Endodermal cell (in vitro differentiated cells): ENCODE data around the gene DNASE2. TPM values are rescaled to one million over a fixed set of nuclear protein-coding genes. Genes with fewer than 3 reads are reported as not detected.

Source experiments
- DNase-seq: peaks from one replicate; pipeline ENCODE4 v3.0.0-alpha.2; 2017
- H3K27ac ChIP-seq: 2 replicates; pipeline ENCODE4 v1.5.1; 2013; ENCODE audit warnings: mild to moderate bottlenecking, low read depth, low read length, moderate library complexity
- H3K27me3 ChIP-seq: 2 replicates; pipeline ENCODE4 v1.6.1; 2013; ENCODE audit warnings: mild to moderate bottlenecking, low read length, moderate library complexity; ENCODE audit not compliant: insufficient read depth, control insufficient read depth, poor library complexity, severe bottlenecking
- H3K36me3 ChIP-seq: 2 replicates; pipeline ENCODE4 v1.7.0; 2013; ENCODE audit warnings: mild to moderate bottlenecking, low read length, moderate library complexity; ENCODE audit not compliant: control insufficient read depth, insufficient read depth
- H3K4me1 ChIP-seq: one replicate; pipeline ENCODE4 v1.7.0; 2013; ENCODE audit warnings: low read length; ENCODE audit not compliant: control insufficient read depth, insufficient read depth
- H3K4me3 ChIP-seq: 2 replicates; pipeline ENCODE4 v1.5.1; 2013; ENCODE audit warnings: mild to moderate bottlenecking, low read length, moderate library complexity
- H3K9ac ChIP-seq: 2 replicates; pipeline ENCODE4 v1.6.1; 2013; ENCODE audit warnings: mild to moderate bottlenecking, low read length, moderate library complexity; ENCODE audit not compliant: poor library complexity, severe bottlenecking; ENCODE audit errors: extremely low read depth
- H3K9me3 ChIP-seq: 2 replicates; pipeline ENCODE4 v1.6.1; 2013; ENCODE audit warnings: mild to moderate bottlenecking, low read length, moderate library complexity; ENCODE audit not compliant: control insufficient read depth
- H3K27ac Mint-ChIP-seq: 2 replicates; pipeline ENCODE4 v1.8.0; 2020; ENCODE audit warnings: mixed read lengths
- H3K27me3 Mint-ChIP-seq: 2 replicates; pipeline ENCODE4 v1.8.0; 2021; ENCODE audit warnings: mild to moderate bottlenecking, mixed read lengths; ENCODE audit not compliant: insufficient read depth
- H3K36me3 Mint-ChIP-seq: 2 replicates; pipeline ENCODE4 v1.8.0; 2020; ENCODE audit warnings: low read depth, mixed read lengths
- H3K4me1 Mint-ChIP-seq: 2 replicates; pipeline ENCODE4 v1.8.0; 2020; ENCODE audit warnings: mixed read lengths
- H3K4me3 Mint-ChIP-seq: 2 replicates; pipeline ENCODE4 v1.8.0; 2020; ENCODE audit warnings: mild to moderate bottlenecking, moderate library complexity, mixed read lengths
- H3K9me3 Mint-ChIP-seq: 2 replicates; pipeline ENCODE4 v1.8.0; 2020; ENCODE audit warnings: mild to moderate bottlenecking, mixed read lengths
- CTCF ChIP-seq: fragments of 200-600 bp; sonication (generic); conservative IDR thresholded peaks from 2 replicates; pipeline ENCODE4 v1.5.0; 2021; ENCODE audit warnings: antibody characterized with exemption, mild to moderate bottlenecking
- WGBS, 2 experiments: methylation state at CpG; one replicate each; pipeline versions ENCODE4 v1.1.5 to v1.1.7; 2013; ENCODE audit warnings: missing lambda C conversion rate in 2 of 2, mixed read lengths in 1 of 2; ENCODE audit not compliant: insufficient coverage in 1 of 2, insufficient read length in 1 of 2; 5-methylcytosine and 5-hydroxymethylcytosine counted together
- total RNA-seq, 2 donors: library from RNA; stranded (reverse); fragmentation: NEBNext Ultra II Directional in 1 of 2; extraction: Animal tissue kit (Norgen Biotek cat#: 25700) in 1 of 2; gene quantifications; 2 replicates in 1 of 2; 3 replicates in 1 of 2; pipeline ENCODE4 v1.2.1, GENCODE V29; 2021

DNASE2 gene
- total RNA-seq, 2 donors from 2014 or later = 20.8 to 32.3 TPM

- Histone ChIP-seq H3K27me3 (no peaks in the 10 kb centered on the region), H3K27ac (no peak overlapping the region), H3K4me3 (no peak overlapping the region), H3K36me3 (peaks cover 4% of the 10 kb centered on the region), H3K4me1 (no peaks in the 10 kb centered on the region), H3K9me3 (no peaks in the 10 kb centered on the region), H3K9ac (no peak overlapping the region)
- WGBS, 2 experiments = 85 to 93% methylated on average over 2 to 5 of the region's 5 CpGs
- TF ChIP-seq CTCF = no peak
- Mint-ChIP-seq H3K4me3 (no peak overlapping the region), H3K27ac (no peak overlapping the region), H3K36me3 (peaks cover 29% of the 10 kb centered on the region), H3K27me3 (peaks cover 19% of the 10 kb centered on the region), H3K4me1 (peaks cover under 1% of the 10 kb centered on the region), H3K9me3 (peaks cover 17% of the 10 kb centered on the region)
- DNase-seq = no peak
Measured at GRCh38 chr19:12872255-12872654, 9.0 kb downstream of the DNASE2 start.

- H3K36me3 Mint-ChIP-seq = peaks cover 29% of the 10 kb centered on the region
- no peak overlapping the region for H3K27ac Mint-ChIP-seq
- Histone ChIP-seq H3K27ac (no peak overlapping the region), H3K9me3 (no peaks in the 10 kb centered on the region), H3K4me1 (no peaks in the 10 kb centered on the region), H3K27me3 (no peaks in the 10 kb centered on the region), H3K4me3 (no peak overlapping the region), H3K9ac (no peak overlapping the region), H3K36me3 (peaks cover 4% of the 10 kb centered on the region)
- 89 to 92% methylated on average over 1 to 3 of the region's 3 CpGs for WGBS, 2 experiments
- peaks cover 3% of the 10 kb centered on the region for H3K4me1 Mint-ChIP-seq
- no peak for DNase-seq
- TF ChIP-seq CTCF = no peak
- peaks cover 17% of the 10 kb centered on the region for H3K9me3 Mint-ChIP-seq
- peaks cover 19% of the 10 kb centered on the region for H3K27me3 Mint-ChIP-seq
- no peak overlapping the region for H3K4me3 Mint-ChIP-seq
Measured at GRCh38 chr19:12871681-12872080, 9.6 kb downstream of the DNASE2 start.

- Histone ChIP-seq H3K36me3 (peaks cover 3% of the 10 kb centered on the region), H3K9me3 (no peaks in the 10 kb centered on the region), H3K4me3 (no peak overlapping the region), H3K9ac (no peak overlapping the region), H3K4me1 (no peaks in the 10 kb centered on the region), H3K27ac (no peak overlapping the region), H3K27me3 (no peaks in the 10 kb centered on the region)
- peak; percentile 84 for DNase-seq
- no peak overlapping the region for H3K27ac Mint-ChIP-seq
- peaks cover 21% of the 10 kb centered on the region for H3K36me3 Mint-ChIP-seq
- H3K27me3 Mint-ChIP-seq = peaks cover 12% of the 10 kb centered on the region
- WGBS, 2 experiments = 93% methylated on average over 5 to 10 of the region's 10 CpGs
- H3K4me1 Mint-ChIP-seq = peaks cover 5% of the 10 kb centered on the region
- no peak for TF ChIP-seq CTCF
- peaks cover 17% of the 10 kb centered on the region for H3K9me3 Mint-ChIP-seq
- peak overlapping the region; percentile 57 for H3K4me3 Mint-ChIP-seq
Measured at GRCh38 chr19:12868540-12869112, 12.6 kb downstream of the DNASE2 start.
